AG08396 (cell line): ENCODE results near the gene SLC39A11.
"Not testable (repeated sequence)": the region's sequence is repeated elsewhere in the genome, so short reads cannot be mapped to it uniquely, and the experiment has no call there.

Experiments used
- DNase-seq: peaks from one replicate; pipeline ENCODE4 v3.0.0; 2012; ENCODE audit warnings: low spot score, mixed read lengths

SLC39A11 gene

GRCh38 chr17:72654706-72655105 lies 437.8 kb downstream of the SLC39A11 start:
- no peak for DNase-seq

- no peak for DNase-seq
Observed at GRCh38 chr17:72651988-72652387, 440.5 kb downstream of the SLC39A11 start.

DNA sequence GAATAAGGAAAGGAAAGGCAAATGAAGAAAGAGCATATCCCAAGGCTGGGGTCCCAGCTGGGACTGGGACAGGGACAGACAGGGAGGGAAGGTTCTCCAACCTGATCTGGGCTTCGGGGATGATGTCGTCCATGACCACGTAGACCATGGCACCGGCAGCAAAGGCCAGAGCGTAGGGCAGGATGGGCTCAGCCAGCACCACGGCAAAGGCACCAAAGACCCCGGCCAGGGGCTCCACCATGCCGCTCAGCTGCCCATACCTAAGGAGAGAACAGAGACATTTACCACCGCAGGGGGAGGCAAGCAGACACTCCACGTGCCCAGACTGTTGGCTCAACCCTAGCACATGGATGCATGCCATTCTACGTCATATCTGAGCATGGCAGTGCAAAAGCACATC lies 443.8 kb downstream of the SLC39A11 start:
- no peak for DNase-seq

GRCh38 chr17:72646176-72646575 lies 446.3 kb downstream of the SLC39A11 start:
- DNase-seq, result no peak

GRCh38 chr17:72644492-72644891 lies 448.0 kb downstream of the SLC39A11 start:
- no peak for DNase-seq

DNA sequence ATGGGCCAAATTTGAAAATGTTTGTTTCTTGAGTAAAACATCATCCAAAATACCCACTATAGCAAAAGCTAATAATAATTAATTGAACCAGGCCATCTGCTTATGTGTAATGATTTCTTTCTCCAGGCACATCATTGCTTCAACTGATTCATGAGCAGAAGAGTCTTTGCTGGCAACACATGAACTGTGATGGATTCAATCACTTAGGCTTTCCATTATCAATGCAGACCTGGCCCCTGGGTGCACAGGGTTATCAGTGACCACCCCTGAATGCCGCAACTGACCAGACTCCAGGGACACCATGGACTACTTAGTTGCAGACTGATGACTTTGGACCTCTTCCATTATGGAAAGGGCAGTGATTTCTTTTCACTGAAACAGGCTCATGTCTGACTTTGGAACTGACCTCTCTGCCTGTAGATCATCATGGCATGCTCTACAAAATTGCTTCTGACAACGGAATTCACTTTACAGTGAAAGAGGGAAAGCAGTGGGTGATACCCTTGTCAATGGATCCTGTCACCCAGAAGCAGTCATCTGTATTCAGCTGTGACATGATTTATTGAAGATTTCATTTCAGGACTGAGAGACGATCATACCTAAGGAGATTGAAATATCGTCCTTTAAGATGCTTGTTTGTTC lies 448.8 kb downstream of the SLC39A11 start:
- DNase-seq, result no peak

DNA sequence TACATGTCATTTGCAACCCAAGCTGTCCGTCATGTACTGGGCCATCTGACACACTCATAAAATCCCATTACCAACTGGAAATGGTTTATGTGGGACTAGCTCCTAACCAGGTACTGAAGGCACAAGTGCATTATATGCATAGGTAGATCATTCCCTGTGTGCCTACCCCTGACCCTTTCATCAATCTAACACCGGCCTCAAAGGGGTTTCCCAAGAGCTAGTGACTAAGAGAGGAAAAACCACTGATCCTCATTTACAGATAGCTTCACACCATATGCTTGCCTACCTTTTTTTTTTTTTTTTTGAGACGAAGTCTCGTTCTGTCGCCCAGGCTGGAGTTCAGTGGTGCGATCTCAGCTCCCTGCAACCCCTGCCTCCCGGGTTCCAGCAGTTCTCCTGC lies 449.8 kb downstream of the SLC39A11 start:
- DNase-seq, result no peak

- DNase-seq, result no peak
Observed at GRCh38 chr17:72640415-72641165, 451.9 kb downstream of the SLC39A11 start.

- DNase-seq, result no peak
Observed at GRCh38 chr17:72639711-72640110, 452.8 kb downstream of the SLC39A11 start.

DNA sequence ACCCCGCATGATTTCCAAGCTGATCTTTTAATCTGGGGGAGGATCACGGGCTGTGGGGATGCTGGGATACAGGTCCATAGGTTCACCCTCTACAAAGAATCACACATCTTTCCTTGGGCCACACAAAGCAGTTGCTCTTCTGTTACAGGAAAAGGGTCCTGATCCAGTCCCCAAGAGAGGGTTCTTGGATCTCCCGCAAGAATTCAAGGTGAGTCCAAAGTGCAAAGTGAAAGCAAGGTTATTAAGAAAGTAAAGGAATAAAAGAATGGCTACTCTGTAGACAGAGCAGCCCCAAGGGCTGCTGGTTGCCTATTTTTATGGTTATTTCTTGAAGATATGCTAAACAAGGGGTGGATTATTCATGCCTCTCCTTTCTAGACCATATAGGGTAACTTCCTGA lies 453.6 kb downstream of the SLC39A11 start:
- DNase-seq, result not testable (repeated sequence)

DNA sequence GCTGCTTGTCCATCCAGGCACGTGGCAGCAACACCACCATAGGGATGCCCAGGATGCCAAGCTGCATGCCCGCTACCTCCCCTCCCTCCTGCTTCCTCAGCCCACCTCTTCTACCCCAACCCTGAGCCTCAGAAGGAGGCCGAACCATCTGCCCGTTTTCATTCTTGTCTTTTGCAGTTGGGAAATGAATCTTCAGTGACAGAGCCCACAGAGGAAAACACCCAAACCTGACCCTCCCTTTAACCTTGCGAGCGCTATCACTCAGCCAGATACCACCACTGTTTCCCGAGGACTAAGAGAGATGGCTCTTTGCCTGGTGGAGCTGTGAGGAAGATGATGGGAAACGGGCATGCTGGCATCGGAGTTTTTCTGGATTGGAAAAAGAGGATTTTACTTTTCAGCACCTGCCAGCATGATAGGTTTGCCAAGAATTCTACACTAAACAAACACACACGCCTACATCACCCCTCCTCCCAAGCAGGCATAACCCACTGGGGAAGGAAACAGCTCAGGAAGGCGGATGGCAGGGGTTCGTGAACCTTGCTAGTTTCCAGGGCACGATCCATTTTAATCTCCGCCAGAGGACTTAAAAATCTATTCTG lies 457.4 kb downstream of the SLC39A11 start:
- no peak for DNase-seq

GRCh38 chr17:72634621-72635020 lies 457.9 kb downstream of the SLC39A11 start:
- DNase-seq, result no peak

- no peak for DNase-seq
Observed at GRCh38 chr17:72631949-72632684, 460.4 kb downstream of the SLC39A11 start.

DNA sequence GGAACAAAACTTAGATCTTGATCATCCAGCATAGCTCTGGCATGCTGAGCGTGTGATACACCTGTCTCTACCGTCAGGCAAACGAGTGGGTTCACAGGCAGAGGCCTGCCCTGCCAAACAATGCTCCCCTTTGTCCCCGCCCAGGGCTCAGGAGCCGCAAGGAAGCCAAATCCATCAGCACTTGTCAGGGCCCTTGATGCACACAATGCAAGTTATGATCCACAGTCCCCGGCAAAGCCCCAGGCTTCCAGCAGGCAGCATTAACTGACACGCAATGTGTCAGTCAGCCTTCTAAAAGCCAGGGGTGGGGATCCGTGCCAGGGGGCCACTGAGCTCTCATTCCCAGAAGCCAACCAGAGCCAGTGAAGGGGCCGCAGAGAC lies 460.9 kb downstream of the SLC39A11 start:
- DNase-seq, result no peak

DNA sequence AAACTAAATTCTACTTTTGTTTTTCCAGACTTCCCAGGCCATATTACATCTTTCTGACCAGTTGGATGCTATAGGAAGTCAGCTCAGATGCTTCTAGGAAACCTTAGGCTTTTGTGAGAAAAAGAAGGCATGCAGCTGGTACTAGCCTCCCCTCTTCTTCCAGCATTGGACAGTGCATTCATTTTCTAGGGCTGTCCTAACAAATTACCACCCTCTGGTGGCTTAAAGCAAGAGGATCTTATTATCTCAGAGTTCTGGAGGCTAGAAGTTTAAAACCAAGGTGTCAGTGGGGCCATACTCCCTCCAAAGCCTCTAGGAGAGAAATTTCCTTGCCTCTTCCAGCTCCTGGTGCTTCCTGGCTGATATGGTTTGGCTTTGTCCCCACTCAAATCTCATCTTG lies 467.8 kb downstream of the SLC39A11 start:
- DNase-seq, result no peak

DNA sequence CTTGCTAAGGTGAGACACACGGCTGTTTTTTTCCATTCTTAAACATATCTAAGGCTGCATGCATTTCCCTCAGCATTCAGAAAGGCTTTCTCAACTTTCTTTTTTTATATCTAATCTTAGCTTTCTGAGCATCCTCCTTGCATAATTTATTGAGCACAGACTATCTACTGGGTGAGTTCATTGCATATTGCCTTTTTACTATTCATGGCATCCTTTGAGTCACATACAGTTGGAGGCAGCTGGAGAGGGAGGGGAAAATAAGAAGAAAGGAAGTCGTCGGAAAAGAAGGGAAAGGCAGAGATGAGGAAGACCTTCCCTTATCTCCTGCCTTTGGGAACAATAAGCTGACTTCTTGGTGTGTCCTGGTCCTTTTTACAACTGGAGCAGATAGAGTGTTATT lies 468.3 kb downstream of the SLC39A11 start:
- DNase-seq, result no peak

DNA sequence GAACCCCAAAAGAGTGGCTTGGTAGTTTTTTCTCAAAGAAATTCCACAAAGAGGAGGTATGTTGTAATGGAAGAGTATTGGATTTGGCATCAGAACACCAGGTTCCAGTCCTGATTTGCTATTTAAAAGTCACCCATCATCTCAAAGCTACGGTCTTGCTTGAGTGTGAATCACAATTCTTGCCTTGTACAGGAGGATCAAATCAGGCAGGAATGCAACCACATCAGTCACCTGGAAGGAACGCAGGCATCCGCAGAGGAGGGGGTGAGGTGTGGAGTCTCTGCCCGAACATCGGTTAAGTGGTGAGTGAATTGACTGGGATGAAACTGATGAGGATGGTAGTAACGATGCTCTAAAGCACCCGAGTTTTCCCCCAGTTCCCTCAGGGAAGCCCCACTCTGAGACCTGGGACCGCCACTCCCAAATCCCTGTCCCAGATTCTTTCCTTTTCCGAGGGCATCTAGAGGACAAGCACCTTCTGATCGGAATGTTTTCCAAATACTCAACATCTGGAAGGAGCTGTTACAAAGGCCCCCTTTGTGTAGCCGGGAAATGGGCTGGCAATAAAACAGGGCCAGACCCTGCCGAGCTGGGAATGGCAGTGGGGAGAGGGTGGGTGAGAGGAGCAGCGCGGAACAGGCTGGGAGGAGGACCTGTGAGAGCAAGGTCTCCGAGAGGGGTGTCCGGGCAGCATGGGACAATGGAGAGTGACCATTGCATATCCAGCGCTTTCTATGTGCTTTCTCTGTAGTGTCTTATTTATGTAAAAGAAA lies 469.6 kb downstream of the SLC39A11 start:
- no peak for DNase-seq

- DNase-seq, result no peak
Observed at GRCh38 chr17:72619976-72620650, 472.4 kb downstream of the SLC39A11 start.

DNA sequence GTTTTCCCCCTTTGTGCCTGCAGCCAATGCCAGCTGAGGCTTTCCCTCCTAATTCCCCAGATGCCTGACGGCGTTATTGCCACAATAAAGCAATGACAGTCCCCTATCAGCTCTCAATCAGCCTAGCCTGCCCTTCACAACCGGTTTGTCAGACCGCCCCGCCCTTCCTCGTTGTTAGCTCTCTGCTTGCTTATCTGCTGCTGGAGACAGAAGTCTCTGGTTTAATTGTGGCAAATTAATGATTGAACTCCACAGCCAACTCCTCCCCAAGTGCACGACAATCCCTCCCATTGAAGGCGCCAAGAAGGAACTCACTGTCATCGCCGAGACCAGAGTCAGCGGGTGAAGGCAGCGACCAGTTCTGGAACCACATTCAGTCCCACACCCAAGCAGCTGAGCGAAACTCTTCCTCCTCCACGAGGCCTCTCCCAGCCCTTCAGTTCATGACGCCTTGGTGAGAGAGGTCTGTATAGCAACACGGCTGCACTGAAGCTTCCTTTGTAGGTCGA lies 474.4 kb downstream of the SLC39A11 start:
- no peak for DNase-seq

- DNase-seq, result no peak
Observed at GRCh38 chr17:72617557-72617956, 474.9 kb downstream of the SLC39A11 start.

GRCh38 chr17:72616447-72616846 lies 476.0 kb downstream of the SLC39A11 start:
- DNase-seq, result no peak
